HG03520 (cell line): ENCODE data around the gene GPR65.
"Not testable (repeated sequence)": the region's sequence is repeated elsewhere in the genome, so short reads cannot be mapped to it uniquely, and the experiment has no call there.

Experiments
- ATAC-seq: cut with Tn5 transposase; IDR thresholded peaks from one replicate; pipeline ENCODE4 v1.9.1; 2021; ENCODE audit warnings: mild to moderate bottlenecking, moderate library complexity; ENCODE audit not compliant: unreplicated experiment

Gene GPR65

GRCh38 chr14:88003425-88003824, 1.5 kb upstream of the GPR65 start:
- ATAC-seq, result no peak

GRCh38 chr14:88004506-88005036, 364 bp upstream of the GPR65 start:
- ATAC-seq, result no peak

- peak; percentile 94 for ATAC-seq
Observed at GRCh38 chr14:88005978-88006851, 1.3 kb downstream of the GPR65 start.

GRCh38 chr14:88007608-88008007, 2.7 kb downstream of the GPR65 start:
- ATAC-seq, result no peak

- no peak for ATAC-seq
Observed at GRCh38 chr14:88008039-88008742, 3.3 kb downstream of the GPR65 start.

GRCh38 chr14:88009486-88009885, 4.6 kb downstream of the GPR65 start:
- no peak for ATAC-seq

- ATAC-seq, result no peak
Observed at GRCh38 chr14:88010331-88010730, 5.4 kb downstream of the GPR65 start.

GRCh38 chr14:88012495-88012894, 7.6 kb downstream of the GPR65 start:
- no peak for ATAC-seq

GRCh38 chr14:88013750-88014349, 8.9 kb downstream of the GPR65 start:
- peak; percentile 93 for ATAC-seq

GRCh38 chr14:88016768-88017167, 11.8 kb downstream of the GPR65 start:
- ATAC-seq, result no peak

- ATAC-seq, result no peak
Observed at GRCh38 chr14:88017535-88017934, 12.6 kb downstream of the GPR65 start.

- no peak for ATAC-seq
Observed at GRCh38 chr14:88023658-88024187, 18.8 kb downstream of the GPR65 start.

GRCh38 chr14:88024252-88025086, 19.5 kb downstream of the GPR65 start:
- not testable (repeated sequence) for ATAC-seq

GRCh38 chr14:88025313-88025712, 20.4 kb downstream of the GPR65 start:
- no peak for ATAC-seq

- ATAC-seq, result no peak
Observed at GRCh38 chr14:88026890-88027289, 22.0 kb downstream of the GPR65 start.

- no peak for ATAC-seq
Observed at GRCh38 chr14:88029500-88029899, 24.6 kb downstream of the GPR65 start.

- no peak for ATAC-seq
Observed at GRCh38 chr14:88030079-88030478, 25.1 kb downstream of the GPR65 start.

GRCh38 chr14:88030892-88031291, 26.0 kb downstream of the GPR65 start:
- no peak for ATAC-seq

- no peak for ATAC-seq
Observed at GRCh38 chr14:88032373-88032772, 27.4 kb downstream of the GPR65 start.

GRCh38 chr14:88034076-88034475, 29.1 kb downstream of the GPR65 start:
- ATAC-seq, result no peak
